GM10266 (cell line): ENCODE results near the gene OR10D3.

Source experiments
- DNase-seq: peaks from one replicate; pipeline ENCODE4 v3.0.0; 2012; ENCODE audit errors: extremely low spot score
- CTCF ChIP-seq: IDR thresholded peaks from 2 replicates; pipeline ENCODE4 v1.5.1; 2012; ENCODE audit warnings: mild to moderate bottlenecking, low read depth; ENCODE audit not compliant: control insufficient read depth, insufficient read depth; ENCODE audit errors: missing control alignments

OR10D3 gene

GRCh38 chr11:124195189-124195734, 12.1 kb downstream of the OR10D3 start:
- peak; percentile 77 for TF ChIP-seq CTCF
- DNase-seq: peak; percentile 48

GRCh38 chr11:124197999-124198398, 14.9 kb downstream of the OR10D3 start:
- no peak for TF ChIP-seq CTCF
- DNase-seq: no peak

GRCh38 chr11:124198897-124199296, 15.8 kb downstream of the OR10D3 start:
- no peak for DNase-seq
- no peak for TF ChIP-seq CTCF

GRCh38 chr11:124199702-124200101, 16.6 kb downstream of the OR10D3 start:
- TF ChIP-seq CTCF: no peak
- no peak for DNase-seq

GRCh38 chr11:124200671-124201070, 17.5 kb downstream of the OR10D3 start:
- no peak for TF ChIP-seq CTCF
- DNase-seq: no peak

GRCh38 chr11:124202951-124203350, 19.8 kb downstream of the OR10D3 start:
- TF ChIP-seq CTCF: no peak
- no peak for DNase-seq

- TF ChIP-seq CTCF: no peak
- no peak for DNase-seq
Measured at GRCh38 chr11:124204008-124204407, 20.9 kb downstream of the OR10D3 start.
